Measurements from ENCODE around the gene CHST8.

- TF ChIP-seq CTCF (conservative IDR thresholded peaks at IDR 0.05; ENCODE audit: low read depth, low read length): no peak
- TF ChIP-seq EZH2 (IDR thresholded peaks at IDR 0.05; ENCODE audit: borderline replicate concordance, low read depth, low read length, poor library complexity, severe bottlenecking): no peak
These were observed 102.9 kb downstream of the CHST8 start for GRCh38 chr19:33724721-33725060.

Measured in A673 (cell line).